Measurements from ENCODE around the gene CELSR1.
"Not testable (repeated sequence)": the region's sequence is repeated elsewhere in the genome, so short reads cannot be mapped to it uniquely, and the experiment has no call there.

CELSR1 gene

GRCh38 chr22:46480396-46480795, 57.0 kb downstream of the CELSR1 start:
- Mint-ChIP-seq H3K4me1 (ENCODE audit: low read depth) (peaks cover 24% of the 10 kb centered on the region), H3K36me3 (ENCODE audit: low read depth) (no peaks in the 10 kb centered on the region), H3K27ac (no peak overlapping the region), H3K27me3 (peaks cover 32% of the 10 kb centered on the region), H3K4me3 (no peak overlapping the region), H3K9me3 (peaks cover 7% of the 10 kb centered on the region)
- no peak for DNase-seq

DNA sequence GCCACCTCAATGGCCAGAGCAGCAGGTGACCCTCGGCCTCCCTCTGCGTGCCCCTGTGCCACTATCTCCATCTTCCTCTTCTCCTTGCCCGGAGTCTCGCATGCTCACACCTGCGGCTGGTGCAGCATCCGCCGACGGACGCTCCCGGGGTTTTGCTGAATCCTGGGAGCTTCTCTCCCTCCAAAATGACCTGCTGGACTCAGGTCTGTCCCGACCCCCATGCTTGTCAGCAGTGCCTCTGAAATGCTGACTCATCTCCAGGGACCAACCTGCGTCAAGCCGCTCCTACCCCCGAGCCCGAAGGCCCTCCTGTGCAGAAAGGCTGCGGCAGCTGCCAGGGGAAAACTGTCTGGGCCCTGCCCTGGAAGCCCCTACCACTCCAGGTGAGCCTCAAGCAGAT, 58.4 kb downstream of the CELSR1 start:
- Mint-ChIP-seq H3K4me3 (no peak overlapping the region), H3K27me3 (peaks cover 40% of the 10 kb centered on the region), H3K4me1 (ENCODE audit: low read depth) (peaks cover 24% of the 10 kb centered on the region), H3K9me3 (peaks cover 7% of the 10 kb centered on the region), H3K27ac (no peak overlapping the region), H3K36me3 (ENCODE audit: low read depth) (no peaks in the 10 kb centered on the region)
- DNase-seq = no peak

DNA sequence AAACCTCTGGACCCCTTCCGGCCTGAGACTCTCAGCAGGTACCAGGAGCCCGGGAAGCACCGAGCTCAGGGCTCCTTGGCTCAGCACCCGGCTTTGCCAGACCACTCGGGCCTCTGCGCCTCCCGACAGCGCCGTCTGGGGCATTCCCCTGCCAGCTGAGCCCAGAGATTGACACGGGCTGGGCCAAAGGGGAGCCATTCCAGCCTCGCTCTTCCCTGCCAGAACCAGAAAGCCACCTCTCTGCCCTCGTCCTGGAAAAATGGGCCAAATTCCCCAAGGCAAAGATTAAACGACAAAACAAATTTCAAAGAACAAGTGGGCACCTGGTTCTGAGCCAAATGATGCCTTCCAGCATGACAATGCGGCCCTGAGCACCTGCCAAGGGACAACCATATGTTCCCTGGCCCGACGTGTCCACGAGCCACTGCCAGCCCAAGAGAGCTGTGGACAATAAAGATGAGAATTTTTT, 59.3 kb downstream of the CELSR1 start:
- no peak for DNase-seq
- no peaks in the 10 kb centered on the region for H3K36me3 Mint-ChIP-seq (ENCODE audit: low read depth)
- peaks cover 21% of the 10 kb centered on the region for H3K4me1 Mint-ChIP-seq (ENCODE audit: low read depth)
- no peak overlapping the region for H3K27ac Mint-ChIP-seq
- H3K27me3 Mint-ChIP-seq = peaks cover 42% of the 10 kb centered on the region
- H3K9me3 Mint-ChIP-seq = peaks cover 7% of the 10 kb centered on the region
- no peak overlapping the region for H3K4me3 Mint-ChIP-seq

- peaks cover 39% of the 10 kb centered on the region for H3K27me3 Mint-ChIP-seq
- H3K36me3 Mint-ChIP-seq (ENCODE audit: low read depth) = no peaks in the 10 kb centered on the region
- H3K4me3 Mint-ChIP-seq = no peak overlapping the region
- no peak for DNase-seq
- H3K4me1 Mint-ChIP-seq (ENCODE audit: low read depth) = peaks cover 16% of the 10 kb centered on the region
- peak overlapping the region; percentile 5 for H3K27ac Mint-ChIP-seq
- H3K9me3 Mint-ChIP-seq = peaks cover 7% of the 10 kb centered on the region
Measured at GRCh38 chr22:46476547-46476941, 60.9 kb downstream of the CELSR1 start.

GRCh38 chr22:46473896-46474557, 63.4 kb downstream of the CELSR1 start:
- Mint-ChIP-seq H3K27me3 (peaks cover 26% of the 10 kb centered on the region), H3K4me1 (ENCODE audit: low read depth) (peaks cover 11% of the 10 kb centered on the region), H3K4me3 (no peak overlapping the region), H3K9me3 (peaks cover 7% of the 10 kb centered on the region), H3K36me3 (ENCODE audit: low read depth) (no peaks in the 10 kb centered on the region), H3K27ac (no peak overlapping the region)
- no peak for DNase-seq

DNA sequence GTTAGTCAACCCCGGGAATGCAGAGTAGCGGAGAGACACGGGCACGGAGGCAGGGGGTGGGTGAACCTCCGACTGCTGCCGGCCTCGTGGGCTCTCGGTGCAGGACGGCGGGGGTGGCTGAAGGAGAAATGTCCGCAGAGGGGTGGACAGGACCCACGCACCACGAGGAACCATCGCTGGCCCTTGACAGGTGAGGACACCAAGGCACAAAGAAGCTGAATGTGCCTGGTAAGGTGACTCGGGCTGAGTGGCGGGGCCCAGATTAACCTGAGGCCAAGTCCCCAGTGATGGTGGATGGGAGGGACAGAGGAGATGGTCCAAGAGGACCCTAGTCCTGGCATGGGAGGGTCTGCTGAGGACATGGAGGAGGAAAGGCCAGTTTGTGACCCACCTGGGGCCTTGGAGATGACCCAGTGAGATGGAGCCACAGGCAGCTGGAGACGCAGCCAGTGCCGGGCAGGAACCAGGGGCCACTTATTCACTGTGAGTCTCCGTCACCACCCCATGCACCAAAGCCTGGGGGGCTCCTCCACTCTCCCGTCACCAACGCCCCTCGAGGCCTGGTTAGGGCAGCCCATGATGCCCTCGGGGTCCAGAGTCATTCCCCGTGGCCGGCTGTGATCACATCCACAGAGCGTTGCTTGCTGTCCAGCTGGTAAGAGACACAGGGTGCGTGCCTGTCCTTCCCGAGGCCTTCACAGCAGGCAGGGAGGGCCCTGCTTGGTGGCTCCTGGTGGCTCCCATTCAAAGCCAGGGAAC, 64.2 kb downstream of the CELSR1 start:
- peaks cover 7% of the 10 kb centered on the region for H3K9me3 Mint-ChIP-seq
- H3K27me3 Mint-ChIP-seq = peaks cover 23% of the 10 kb centered on the region
- H3K36me3 Mint-ChIP-seq (ENCODE audit: low read depth) = no peaks in the 10 kb centered on the region
- no peak overlapping the region for H3K27ac Mint-ChIP-seq
- H3K4me3 Mint-ChIP-seq = no peak overlapping the region
- peaks cover 11% of the 10 kb centered on the region for H3K4me1 Mint-ChIP-seq (ENCODE audit: low read depth)
- DNase-seq = no peak

GRCh38 chr22:46472722-46473016, 64.8 kb downstream of the CELSR1 start:
- H3K4me1 Mint-ChIP-seq (ENCODE audit: low read depth) = peaks cover 11% of the 10 kb centered on the region
- H3K27ac Mint-ChIP-seq = no peak overlapping the region
- H3K27me3 Mint-ChIP-seq = peaks cover 21% of the 10 kb centered on the region
- H3K36me3 Mint-ChIP-seq (ENCODE audit: low read depth) = no peaks in the 10 kb centered on the region
- DNase-seq = no peak
- H3K4me3 Mint-ChIP-seq = no peak overlapping the region
- peaks cover 7% of the 10 kb centered on the region for H3K9me3 Mint-ChIP-seq

DNA sequence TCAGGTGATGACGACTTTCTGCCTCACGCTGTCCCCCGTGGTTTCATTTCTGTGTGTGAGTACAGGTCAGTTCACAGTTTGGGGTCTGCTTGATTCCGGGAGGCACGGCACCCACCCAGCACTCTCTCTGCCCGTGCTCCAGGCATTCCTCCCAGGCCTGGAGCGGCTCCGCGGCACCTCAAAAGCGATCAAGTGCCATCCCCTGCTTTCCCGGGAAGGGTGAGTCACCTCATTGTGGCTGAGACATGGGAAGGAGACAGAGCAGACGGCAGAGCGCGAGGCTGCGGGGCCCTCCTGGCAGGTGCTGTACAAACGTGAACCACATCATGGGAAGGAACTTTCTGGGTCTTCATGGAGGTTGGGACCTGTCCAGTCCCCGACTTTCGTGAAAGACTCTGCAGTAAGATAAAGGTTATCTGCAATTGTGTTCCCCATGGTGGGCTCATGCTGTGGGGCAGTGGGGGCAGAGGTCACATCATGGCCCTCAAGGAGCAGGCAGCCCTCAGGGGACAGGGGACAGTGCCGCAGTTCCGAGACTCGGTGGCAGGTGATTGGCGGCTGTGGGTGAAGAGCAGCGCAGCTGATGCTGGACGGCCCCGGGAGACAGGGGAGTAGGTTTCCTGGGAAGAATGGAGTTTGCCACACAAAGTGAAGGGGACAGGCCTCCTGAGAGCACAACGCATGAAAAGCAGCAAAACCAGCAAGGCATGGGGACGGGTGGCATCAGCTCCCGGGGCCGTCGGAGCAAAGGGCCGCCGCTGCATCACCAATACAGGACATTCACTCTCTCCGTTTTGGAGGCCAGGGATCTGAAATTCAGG, 65.3 kb downstream of the CELSR1 start:
- DNase-seq = no peak
- Mint-ChIP-seq H3K27me3 (peaks cover 21% of the 10 kb centered on the region), H3K9me3 (peaks cover 7% of the 10 kb centered on the region), H3K27ac (no peak overlapping the region), H3K36me3 (ENCODE audit: low read depth) (no peaks in the 10 kb centered on the region), H3K4me3 (no peak overlapping the region), H3K4me1 (ENCODE audit: low read depth) (peaks cover 10% of the 10 kb centered on the region)

- not testable (repeated sequence) for H3K9me3 Mint-ChIP-seq; H3K4me1 Mint-ChIP-seq (ENCODE audit: low read depth); H3K27ac Mint-ChIP-seq; DNase-seq; H3K4me3 Mint-ChIP-seq; H3K36me3 Mint-ChIP-seq (ENCODE audit: low read depth)
- H3K27me3 Mint-ChIP-seq = peaks cover 15% of the 10 kb centered on the region
Measured at GRCh38 chr22:46471330-46471729, 66.1 kb downstream of the CELSR1 start.

DNA sequence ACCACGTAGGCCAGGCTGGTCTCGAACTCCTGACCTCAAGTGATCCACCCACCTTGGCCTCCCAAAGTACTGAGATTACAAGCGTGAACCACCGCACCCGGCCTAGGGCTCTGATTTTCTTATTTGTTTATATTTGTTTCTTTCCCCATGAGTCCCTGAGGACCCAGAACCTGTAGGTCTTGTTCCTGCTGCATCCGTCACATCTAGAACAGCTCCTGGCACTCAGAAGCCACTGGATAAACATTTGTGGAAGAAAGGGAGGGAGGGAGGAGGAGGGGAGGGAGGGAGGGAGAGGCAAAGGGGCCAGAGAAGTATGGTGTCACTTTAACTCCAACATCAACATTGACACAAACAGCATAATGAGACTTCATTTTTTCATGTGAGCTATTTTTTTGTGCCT, 67.7 kb downstream of the CELSR1 start:
- no peak for DNase-seq
- H3K4me3 Mint-ChIP-seq = no peak overlapping the region
- no peaks in the 10 kb centered on the region for H3K9me3 Mint-ChIP-seq
- no peaks in the 10 kb centered on the region for H3K36me3 Mint-ChIP-seq (ENCODE audit: low read depth)
- H3K4me1 Mint-ChIP-seq (ENCODE audit: low read depth) = no peaks in the 10 kb centered on the region
- peaks cover 5% of the 10 kb centered on the region for H3K27me3 Mint-ChIP-seq
- H3K27ac Mint-ChIP-seq = no peak overlapping the region

DNA sequence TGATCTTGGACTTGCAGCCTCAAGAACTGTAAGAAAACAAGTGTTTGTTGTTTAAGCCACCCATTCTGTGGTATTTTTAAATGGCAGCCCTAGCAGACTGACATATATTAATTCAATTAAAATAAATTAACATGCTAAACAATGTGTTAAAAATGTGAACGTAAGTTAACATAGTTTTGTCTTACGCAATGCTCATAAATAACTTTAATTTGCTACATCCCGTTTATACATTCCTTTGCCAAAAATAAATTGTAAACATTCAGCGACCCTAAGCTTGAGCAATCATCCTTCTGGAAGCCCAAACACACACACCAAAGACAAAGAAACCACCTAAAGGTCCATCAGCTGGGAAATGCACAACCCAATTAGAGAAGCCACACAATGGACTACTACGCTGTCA, 70.4 kb downstream of the CELSR1 start:
- Mint-ChIP-seq H3K4me3 (no peak overlapping the region), H3K4me1 (ENCODE audit: low read depth) (peaks cover 5% of the 10 kb centered on the region), H3K27me3 (peaks cover 5% of the 10 kb centered on the region), H3K9me3 (no peaks in the 10 kb centered on the region), H3K27ac (no peak overlapping the region), H3K36me3 (ENCODE audit: low read depth) (no peaks in the 10 kb centered on the region)
- no peak for DNase-seq

DNA sequence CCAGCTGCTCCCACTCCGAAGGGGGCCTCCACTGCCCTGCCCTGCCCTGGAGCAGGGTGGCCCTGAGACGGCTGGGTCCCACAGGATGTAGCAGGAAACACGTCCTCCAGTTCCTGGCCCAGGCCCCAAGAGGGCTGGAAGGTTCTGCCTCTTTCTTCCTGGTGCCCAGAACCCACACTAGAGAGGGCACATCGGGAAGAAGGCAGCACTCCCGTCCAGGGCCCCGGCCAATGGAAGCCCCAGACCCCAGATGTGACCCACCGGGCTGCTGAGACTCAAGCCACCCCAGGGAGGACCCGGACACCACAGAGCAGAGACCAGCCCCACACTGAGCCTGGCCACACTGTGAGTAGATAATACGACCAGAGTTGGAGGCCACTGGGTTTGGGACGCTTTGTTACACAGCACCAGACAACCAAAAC, 71.2 kb downstream of the CELSR1 start:
- Mint-ChIP-seq H3K27me3 (peaks cover 5% of the 10 kb centered on the region), H3K4me3 (no peak overlapping the region), H3K36me3 (ENCODE audit: low read depth) (no peaks in the 10 kb centered on the region), H3K4me1 (ENCODE audit: low read depth) (peaks cover 5% of the 10 kb centered on the region), H3K27ac (no peak overlapping the region), H3K9me3 (no peaks in the 10 kb centered on the region)
- no peak for DNase-seq

- Mint-ChIP-seq H3K4me1 (ENCODE audit: low read depth) (peaks cover 5% of the 10 kb centered on the region), H3K4me3 (no peak overlapping the region), H3K36me3 (ENCODE audit: low read depth) (no peaks in the 10 kb centered on the region), H3K9me3 (no peaks in the 10 kb centered on the region), H3K27me3 (peaks cover 5% of the 10 kb centered on the region), H3K27ac (no peak overlapping the region)
- no peak for DNase-seq
Measured at GRCh38 chr22:46465793-46466192, 71.6 kb downstream of the CELSR1 start.

DNA sequence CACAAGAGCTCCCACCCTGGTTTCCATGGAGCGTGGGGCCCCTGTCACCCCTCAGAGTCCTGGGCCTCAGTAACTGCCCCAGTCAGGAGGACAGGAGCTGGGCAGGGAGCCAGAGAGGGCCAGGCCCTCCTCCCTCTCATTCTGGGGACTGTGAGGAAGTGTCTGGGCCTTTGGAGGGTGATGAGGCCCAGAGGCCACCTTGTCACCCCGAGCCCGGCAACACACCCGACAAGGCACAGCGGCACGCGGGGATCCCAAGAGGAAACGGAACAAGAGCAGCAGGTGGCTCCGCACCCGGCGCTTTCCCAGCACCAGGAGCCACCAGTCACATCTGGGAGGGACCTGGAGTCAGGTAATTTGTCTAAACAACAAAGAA, 72.1 kb downstream of the CELSR1 start:
- Mint-ChIP-seq H3K4me3 (no peak overlapping the region), H3K27me3 (peaks cover 5% of the 10 kb centered on the region), H3K4me1 (ENCODE audit: low read depth) (peaks cover 5% of the 10 kb centered on the region), H3K27ac (no peak overlapping the region), H3K36me3 (ENCODE audit: low read depth) (no peaks in the 10 kb centered on the region), H3K9me3 (no peaks in the 10 kb centered on the region)
- DNase-seq = no peak
